GM23338 (cell line): ENCODE measurements around the gene SBDS. TPM values are rescaled to one million over a fixed set of nuclear protein-coding genes. Genes with fewer than 3 reads are reported as not detected.

Source experiments
- ATAC-seq: fragments of 200-7000 bp; cut with Tn5 transposase; 3 replicates; pipeline ENCODE4 v1.9.1; 2020
- DNase-seq: peaks from one replicate; pipeline ENCODE4 v3.0.0-alpha.2; 2015; ENCODE audit warnings: low spot score
- H2AFZ ChIP-seq: fragments of 200-600 bp; sonication (generic); 2 replicates; pipeline ENCODE4 v1.8.0; 2016; ENCODE audit warnings: antibody characterized with exemption, mild to moderate bottlenecking, moderate library complexity
- H3F3A ChIP-seq: fragments of 200-600 bp; sonication (generic); replicated peaks from 2 replicates; pipeline ENCODE4 v1.8.0; 2017; ENCODE audit warnings: antibody characterized with exemption, mixed run types, low read depth
- H3K27ac ChIP-seq: fragments of 200-600 bp; sonication (generic); 2 replicates; pipeline ENCODE4 v1.6.1; 2016; ENCODE audit warnings: low read depth
- H3K27me3 ChIP-seq: fragments of 200-600 bp; sonication (generic); 2 replicates; pipeline ENCODE4 v1.8.0; 2016; ENCODE audit warnings: mild to moderate bottlenecking, mixed run types, moderate library complexity; ENCODE audit not compliant: insufficient read depth
- H3K36me3 ChIP-seq: fragments of 200-600 bp; sonication (generic); 2 replicates; pipeline ENCODE4 v1.8.0; 2016; ENCODE audit warnings: mild to moderate bottlenecking; ENCODE audit not compliant: insufficient read depth
- H3K4me1 ChIP-seq: fragments of 200-600 bp; sonication (generic); 2 replicates; pipeline ENCODE4 v1.8.0; 2016; ENCODE audit warnings: mild to moderate bottlenecking, moderate library complexity; ENCODE audit not compliant: insufficient read depth
- H3K4me2 ChIP-seq: fragments of 200-600 bp; sonication (generic); 2 replicates; pipeline ENCODE4 v1.7.1; 2017; ENCODE audit warnings: mixed run types
- H3K4me3 ChIP-seq: fragments of 200-600 bp; sonication (generic); 2 replicates; pipeline ENCODE4 v1.6.1; 2016; ENCODE audit warnings: mixed run types
- H3K79me2 ChIP-seq: fragments of 200-600 bp; sonication (generic); replicated peaks from 2 replicates; pipeline ENCODE4 v1.8.0; 2017; ENCODE audit warnings: mild to moderate bottlenecking; ENCODE audit not compliant: insufficient read depth
- H3K9me2 ChIP-seq: fragments of 200-600 bp; sonication (generic); 2 replicates; pipeline ENCODE4 v1.8.0; 2017; ENCODE audit not compliant: insufficient read depth
- H4K20me1 ChIP-seq: fragments of 200-600 bp; sonication (generic); replicated peaks from 2 replicates; pipeline ENCODE4 v1.8.0; 2017; ENCODE audit warnings: mild to moderate bottlenecking; ENCODE audit not compliant: insufficient read depth
- H3K27ac Mint-ChIP-seq: 2 replicates; pipeline ENCODE4 v1.8.0; 2020; ENCODE audit warnings: inconsistent platforms, mild to moderate bottlenecking, moderate library complexity, mixed read lengths
- H3K27me3 Mint-ChIP-seq: 3 replicates; pipeline ENCODE4 v1.8.0; 2022; ENCODE audit warnings: low read depth, mild to moderate bottlenecking, moderate library complexity, mixed read lengths, inconsistent platforms; ENCODE audit not compliant: insufficient read depth, poor library complexity
- H3K36me3 Mint-ChIP-seq: 3 replicates; pipeline ENCODE4 v1.8.0; 2021; ENCODE audit warnings: low read depth, mild to moderate bottlenecking, inconsistent platforms, moderate library complexity, mixed read lengths
- H3K4me1 Mint-ChIP-seq: 3 replicates; pipeline ENCODE4 v1.8.0; 2020; ENCODE audit warnings: mild to moderate bottlenecking, inconsistent platforms, mixed read lengths
- H3K4me3 Mint-ChIP-seq: 3 replicates; pipeline ENCODE4 v1.8.0; 2021; ENCODE audit warnings: moderate library complexity, mild to moderate bottlenecking, inconsistent platforms, mixed read lengths
- H3K9me3 Mint-ChIP-seq: 3 replicates; pipeline ENCODE4 v1.8.0; 2020; ENCODE audit warnings: moderate library complexity, mild to moderate bottlenecking, inconsistent platforms, mixed read lengths
- CREB1 ChIP-seq: fragments of 250-450 bp; sonication (Bioruptor Pico); IDR thresholded peaks from 2 replicates; pipeline ENCODE4 v1.5.0; 2020; ENCODE audit warnings: low read depth, mild to moderate bottlenecking, moderate library complexity
- EZH2phosphoT487 ChIP-seq: fragments of 200-600 bp; sonication (generic); IDR thresholded peaks from one replicate; pipeline ENCODE4 v1.8.1; 2018; ENCODE audit warnings: antibody characterized with exemption; ENCODE audit not compliant: unreplicated experiment
- JUNB ChIP-seq: IDR thresholded peaks from one replicate; pipeline ENCODE4 v1.6.1; 2016; ENCODE audit warnings: antibody characterized with exemption; ENCODE audit not compliant: unreplicated experiment
- NANOG ChIP-seq: IDR thresholded peaks from 2 replicates; pipeline ENCODE4 v1.6.1; 2016; ENCODE audit warnings: antibody characterized with exemption, borderline replicate concordance
- ZNF331 ChIP-seq: fragments of 250-450 bp; sonication (Bioruptor Pico); IDR thresholded peaks from 2 replicates; pipeline ENCODE4 v1.5.0; 2020; ENCODE audit warnings: low read depth, mild to moderate bottlenecking, moderate library complexity
- polyA plus RNA-seq: library from polyadenylated mRNA; unstranded; fragments of >200 nt; fragmentation: Nextera tagmentation; extraction: Ambion mirVana; gene quantifications from 2 replicates; pipeline ENCODE4 v1.2.1, GENCODE V29; 2016
- total RNA-seq: library from RNA; depleted of rRNA; stranded (reverse); fragments of >200 nt; shearing (Covaris generic); gene quantifications from 2 replicates; pipeline ENCODE4 v1.2.3, GENCODE V29; 2014
- TF ChIP-seq, protein P1 (sequence below): fragments of 250-450 bp; sonication (Bioruptor Pico); IDR thresholded peaks from 2 replicates; pipeline ENCODE4 v1.5.0; 2020; ENCODE audit warnings: mild to moderate bottlenecking, moderate library complexity
- TF ChIP-seq, protein P2 (sequence below): IDR thresholded peaks from one replicate; pipeline ENCODE4 v1.6.1; 2018; ENCODE audit warnings: antibody characterized with exemption; ENCODE audit not compliant: unreplicated experiment

Gene SBDS
- total and polyA plus RNA-seq, 2 experiments from 2014 or later = 20.5 to 34.4 TPM

DNA sequence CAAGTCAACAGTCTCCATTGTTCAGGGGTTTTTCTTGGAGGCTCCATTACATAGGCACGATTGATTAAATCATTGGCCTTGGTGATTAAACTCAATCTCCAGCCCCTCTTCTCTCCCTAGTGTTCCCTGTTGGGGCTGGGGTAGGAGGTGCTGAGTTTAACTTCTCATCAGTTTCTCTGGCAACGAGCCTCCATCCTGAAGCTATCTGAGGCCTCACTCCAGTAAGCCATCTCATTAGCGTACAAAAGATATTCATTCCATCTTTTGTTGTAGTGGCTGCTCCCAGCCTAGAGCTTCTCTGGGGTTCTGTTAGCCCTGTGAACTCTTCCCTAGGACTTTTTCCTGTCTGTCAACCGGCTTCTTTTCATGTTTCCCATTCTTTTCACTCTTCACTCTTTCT, 12.9 kb upstream of the SBDS start (continued):
- TF ChIP-seq, protein P1, sequence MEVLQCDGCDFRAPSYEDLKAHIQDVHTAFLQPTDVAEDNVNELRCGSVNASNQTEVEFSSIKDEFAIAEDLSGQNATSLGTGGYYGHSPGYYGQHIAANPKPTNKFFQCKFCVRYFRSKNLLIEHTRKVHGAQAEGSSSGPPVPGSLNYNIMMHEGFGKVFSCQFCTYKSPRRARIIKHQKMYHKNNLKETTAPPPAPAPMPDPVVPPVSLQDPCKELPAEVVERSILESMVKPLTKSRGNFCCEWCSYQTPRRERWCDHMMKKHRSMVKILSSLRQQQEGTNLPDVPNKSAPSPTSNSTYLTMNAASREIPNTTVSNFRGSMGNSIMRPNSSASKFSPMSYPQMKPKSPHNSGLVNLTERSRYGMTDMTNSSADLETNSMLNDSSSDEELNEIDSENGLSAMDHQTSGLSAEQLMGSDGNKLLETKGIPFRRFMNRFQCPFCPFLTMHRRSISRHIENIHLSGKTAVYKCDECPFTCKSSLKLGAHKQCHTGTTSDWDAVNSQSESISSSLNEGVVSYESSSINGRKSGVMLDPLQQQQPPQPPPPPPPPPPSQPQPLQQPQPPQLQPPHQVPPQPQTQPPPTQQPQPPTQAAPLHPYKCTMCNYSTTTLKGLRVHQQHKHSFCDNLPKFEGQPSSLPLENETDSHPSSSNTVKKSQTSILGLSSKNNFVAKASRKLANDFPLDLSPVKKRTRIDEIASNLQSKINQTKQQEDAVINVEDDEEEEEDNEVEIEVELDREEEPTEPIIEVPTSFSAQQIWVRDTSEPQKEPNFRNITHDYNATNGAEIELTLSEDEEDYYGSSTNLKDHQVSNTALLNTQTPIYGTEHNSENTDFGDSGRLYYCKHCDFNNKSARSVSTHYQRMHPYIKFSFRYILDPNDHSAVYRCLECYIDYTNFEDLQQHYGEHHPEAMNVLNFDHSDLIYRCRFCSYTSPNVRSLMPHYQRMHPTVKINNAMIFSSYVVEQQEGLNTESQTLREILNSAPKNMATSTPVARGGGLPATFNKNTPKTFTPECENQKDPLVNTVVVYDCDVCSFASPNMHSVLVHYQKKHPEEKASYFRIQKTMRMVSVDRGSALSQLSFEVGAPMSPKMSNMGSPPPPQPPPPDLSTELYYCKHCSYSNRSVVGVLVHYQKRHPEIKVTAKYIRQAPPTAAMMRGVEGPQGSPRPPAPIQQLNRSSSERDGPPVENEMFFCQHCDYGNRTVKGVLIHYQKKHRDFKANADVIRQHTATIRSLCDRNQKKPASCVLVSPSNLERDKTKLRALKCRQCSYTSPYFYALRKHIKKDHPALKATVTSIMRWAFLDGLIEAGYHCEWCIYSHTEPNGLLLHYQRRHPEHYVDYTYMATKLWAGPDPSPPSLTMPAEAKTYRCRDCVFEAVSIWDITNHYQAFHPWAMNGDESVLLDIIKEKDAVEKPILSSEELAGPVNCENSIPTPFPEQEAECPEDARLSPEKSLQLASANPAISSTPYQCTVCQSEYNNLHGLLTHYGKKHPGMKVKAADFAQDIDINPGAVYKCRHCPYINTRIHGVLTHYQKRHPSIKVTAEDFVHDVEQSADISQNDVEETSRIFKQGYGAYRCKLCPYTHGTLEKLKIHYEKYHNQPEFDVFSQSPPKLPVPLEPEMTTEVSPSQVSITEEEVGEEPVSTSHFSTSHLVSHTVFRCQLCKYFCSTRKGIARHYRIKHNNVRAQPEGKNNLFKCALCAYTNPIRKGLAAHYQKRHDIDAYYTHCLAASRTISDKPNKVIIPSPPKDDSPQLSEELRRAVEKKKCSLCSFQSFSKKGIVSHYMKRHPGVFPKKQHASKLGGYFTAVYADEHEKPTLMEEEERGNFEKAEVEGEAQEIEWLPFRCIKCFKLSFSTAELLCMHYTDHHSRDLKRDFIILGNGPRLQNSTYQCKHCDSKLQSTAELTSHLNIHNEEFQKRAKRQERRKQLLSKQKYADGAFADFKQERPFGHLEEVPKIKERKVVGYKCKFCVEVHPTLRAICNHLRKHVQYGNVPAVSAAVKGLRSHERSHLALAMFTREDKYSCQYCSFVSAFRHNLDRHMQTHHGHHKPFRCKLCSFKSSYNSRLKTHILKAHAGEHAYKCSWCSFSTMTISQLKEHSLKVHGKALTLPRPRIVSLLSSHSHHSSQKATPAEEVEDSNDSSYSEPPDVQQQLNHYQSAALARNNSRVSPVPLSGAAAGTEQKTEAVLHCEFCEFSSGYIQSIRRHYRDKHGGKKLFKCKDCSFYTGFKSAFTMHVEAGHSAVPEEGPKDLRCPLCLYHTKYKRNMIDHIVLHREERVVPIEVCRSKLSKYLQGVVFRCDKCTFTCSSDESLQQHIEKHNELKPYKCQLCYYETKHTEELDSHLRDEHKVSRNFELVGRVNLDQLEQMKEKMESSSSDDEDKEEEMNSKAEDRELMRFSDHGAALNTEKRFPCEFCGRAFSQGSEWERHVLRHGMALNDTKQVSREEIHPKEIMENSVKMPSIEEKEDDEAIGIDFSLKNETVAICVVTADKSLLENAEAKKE (CRISPR knock-in tag) = no peak
- TF ChIP-seq JUNB (no peak), EZH2phosphoT487 (no peak)

DNA sequence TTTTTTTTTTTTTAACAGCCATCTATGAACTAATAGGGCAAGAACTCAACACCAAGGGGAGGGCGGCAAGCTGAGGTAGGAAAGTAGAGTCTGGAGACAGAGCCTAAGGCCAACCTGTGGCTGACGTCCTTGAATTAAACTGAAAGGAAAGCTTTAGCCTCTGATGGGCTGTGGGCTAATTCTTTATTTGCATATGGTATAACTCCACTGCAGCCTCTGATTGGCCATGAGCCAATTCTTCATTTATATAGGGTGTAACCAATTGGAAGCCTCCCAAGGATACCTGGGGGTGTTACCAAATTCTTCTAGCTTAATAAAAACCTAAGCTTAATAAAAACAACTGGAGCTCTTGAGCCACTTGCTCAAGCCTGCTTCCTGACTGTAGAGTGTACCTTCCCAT, 11.6 kb upstream of the SBDS start:
- no peak overlapping the region for H3K4me3 ChIP-seq
- H3F3A ChIP-seq = no peaks in the 10 kb centered on the region
- H3K9me2 ChIP-seq = no peaks in the 10 kb centered on the region
- H2AFZ ChIP-seq = no peak overlapping the region
- Mint-ChIP-seq H3K27ac (no peak overlapping the region), H3K4me1 (peaks cover 7% of the 10 kb centered on the region), H3K27me3 (no peaks in the 10 kb centered on the region), H3K4me3 (no peak overlapping the region), H3K9me3 (no peaks in the 10 kb centered on the region), H3K36me3 (peaks cover 54% of the 10 kb centered on the region)
- no peak for DNase-seq
- H3K79me2 ChIP-seq = peaks cover 19% of the 10 kb centered on the region
- H3K4me2 ChIP-seq = no peak overlapping the region
- ATAC-seq = no peak
- no peaks in the 10 kb centered on the region for H3K27me3 ChIP-seq
- H3K4me1 ChIP-seq = peaks cover 6% of the 10 kb centered on the region; the same call in 1 of the 2 replicates
- H3K36me3 ChIP-seq = 0 out of 2 replicates have a peak, but pooled peaks cover 4% of the 10 kb centered on the region
- no peaks in the 10 kb centered on the region for H4K20me1 ChIP-seq
- no peak overlapping the region for H3K27ac ChIP-seq
- no peak for TF ChIP-seq CREB1
- TF ChIP-seq, protein P2, sequence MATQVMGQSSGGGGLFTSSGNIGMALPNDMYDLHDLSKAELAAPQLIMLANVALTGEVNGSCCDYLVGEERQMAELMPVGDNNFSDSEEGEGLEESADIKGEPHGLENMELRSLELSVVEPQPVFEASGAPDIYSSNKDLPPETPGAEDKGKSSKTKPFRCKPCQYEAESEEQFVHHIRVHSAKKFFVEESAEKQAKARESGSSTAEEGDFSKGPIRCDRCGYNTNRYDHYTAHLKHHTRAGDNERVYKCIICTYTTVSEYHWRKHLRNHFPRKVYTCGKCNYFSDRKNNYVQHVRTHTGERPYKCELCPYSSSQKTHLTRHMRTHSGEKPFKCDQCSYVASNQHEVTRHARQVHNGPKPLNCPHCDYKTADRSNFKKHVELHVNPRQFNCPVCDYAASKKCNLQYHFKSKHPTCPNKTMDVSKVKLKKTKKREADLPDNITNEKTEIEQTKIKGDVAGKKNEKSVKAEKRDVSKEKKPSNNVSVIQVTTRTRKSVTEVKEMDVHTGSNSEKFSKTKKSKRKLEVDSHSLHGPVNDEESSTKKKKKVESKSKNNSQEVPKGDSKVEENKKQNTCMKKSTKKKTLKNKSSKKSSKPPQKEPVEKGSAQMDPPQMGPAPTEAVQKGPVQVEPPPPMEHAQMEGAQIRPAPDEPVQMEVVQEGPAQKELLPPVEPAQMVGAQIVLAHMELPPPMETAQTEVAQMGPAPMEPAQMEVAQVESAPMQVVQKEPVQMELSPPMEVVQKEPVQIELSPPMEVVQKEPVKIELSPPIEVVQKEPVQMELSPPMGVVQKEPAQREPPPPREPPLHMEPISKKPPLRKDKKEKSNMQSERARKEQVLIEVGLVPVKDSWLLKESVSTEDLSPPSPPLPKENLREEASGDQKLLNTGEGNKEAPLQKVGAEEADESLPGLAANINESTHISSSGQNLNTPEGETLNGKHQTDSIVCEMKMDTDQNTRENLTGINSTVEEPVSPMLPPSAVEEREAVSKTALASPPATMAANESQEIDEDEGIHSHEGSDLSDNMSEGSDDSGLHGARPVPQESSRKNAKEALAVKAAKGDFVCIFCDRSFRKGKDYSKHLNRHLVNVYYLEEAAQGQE = no peak
- TF ChIP-seq ZNF331 = no peak
- no peak for TF ChIP-seq NANOG
- TF ChIP-seq JUNB = no peak
